Midbrain (tissue), 1 donor: ENCODE measurements around the gene ACAD10.

ENCODE experiments used
- DNase-seq: peaks from one replicate; lab custom pipeline; 2025; lab: John Stamatoyannopoulos, UW

The ACAD10 gene

DNA sequence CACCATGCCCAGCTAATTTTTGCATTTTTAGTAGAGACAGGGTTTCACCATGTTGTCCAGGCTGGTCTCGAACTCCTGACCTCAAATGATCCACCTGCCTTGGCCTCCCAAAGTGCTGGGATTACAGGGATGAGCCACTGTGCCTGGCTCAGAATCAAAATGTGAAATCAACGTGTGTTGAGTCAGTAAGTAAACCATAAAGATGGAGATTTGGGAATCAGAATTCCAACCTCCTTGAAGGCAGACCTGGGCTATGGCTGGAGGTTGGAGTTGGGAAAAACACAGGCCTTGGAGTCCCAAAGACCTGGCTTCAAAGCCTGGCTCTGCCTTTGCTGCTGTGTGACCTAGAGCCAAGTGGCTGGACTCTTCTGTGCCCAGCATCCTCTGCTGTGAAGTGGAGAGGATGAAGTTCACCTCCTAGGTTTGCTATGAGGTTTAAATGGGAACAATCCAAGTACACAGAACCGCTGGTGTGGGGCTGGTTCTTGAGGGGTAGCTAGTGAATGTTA lies 91.0 kb downstream of the ACAD10 start:
- no peak for DNase-seq

DNA sequence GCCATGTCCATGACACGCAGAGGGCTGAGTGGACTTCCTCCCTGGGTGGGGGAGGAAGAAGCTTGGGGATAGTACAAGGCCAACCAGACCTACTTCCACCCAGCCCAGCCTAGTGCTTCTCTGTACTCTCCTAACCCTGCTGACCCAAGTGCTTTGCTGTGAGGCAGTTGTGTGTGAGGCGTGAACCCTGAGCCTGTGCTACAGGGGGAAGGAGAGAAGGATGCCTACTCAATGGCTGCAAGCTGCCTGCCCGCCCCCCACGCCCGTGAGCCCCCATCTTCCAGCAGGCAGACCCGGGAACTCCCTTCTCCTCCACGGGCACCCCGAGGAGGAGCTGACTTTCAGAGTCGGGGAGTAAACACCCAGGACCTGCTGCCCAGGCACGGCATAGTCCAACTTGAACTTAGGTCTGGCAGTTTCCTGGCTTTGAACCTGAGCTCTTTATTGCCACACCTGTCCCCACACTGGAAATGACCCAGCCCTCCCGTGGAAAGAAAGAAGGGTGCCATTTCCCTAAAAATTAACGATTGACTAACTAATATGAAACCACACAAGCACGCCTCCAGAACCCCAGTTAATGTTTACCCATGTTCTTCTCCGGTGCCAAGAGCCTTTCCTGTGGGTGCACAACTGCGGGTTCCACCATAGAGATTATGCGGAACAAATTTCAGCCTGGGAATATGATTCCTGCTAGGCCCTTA lies 91.6 kb downstream of the ACAD10 start:
- DNase-seq: no peak

DNA sequence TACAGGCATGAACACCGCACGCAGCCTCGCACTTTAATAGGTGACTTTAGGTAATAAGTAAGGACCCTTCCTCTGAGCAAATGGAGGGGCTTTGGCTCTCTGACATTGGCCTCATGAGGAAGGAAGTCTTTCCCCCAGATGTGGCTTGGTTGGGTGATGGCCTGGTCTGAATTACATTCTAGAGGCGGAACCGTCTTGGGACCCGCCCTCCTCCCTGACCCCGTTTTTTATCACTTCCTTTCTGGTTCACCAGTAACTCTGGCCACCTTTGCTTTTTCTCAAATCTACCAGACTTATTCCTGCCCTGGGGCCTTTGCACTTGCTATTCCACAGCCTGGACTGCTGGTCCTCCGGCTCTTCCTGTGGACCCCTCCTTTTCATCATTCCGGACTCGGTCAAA lies 94.3 kb downstream of the ACAD10 start:
- DNase-seq: no peak

DNA sequence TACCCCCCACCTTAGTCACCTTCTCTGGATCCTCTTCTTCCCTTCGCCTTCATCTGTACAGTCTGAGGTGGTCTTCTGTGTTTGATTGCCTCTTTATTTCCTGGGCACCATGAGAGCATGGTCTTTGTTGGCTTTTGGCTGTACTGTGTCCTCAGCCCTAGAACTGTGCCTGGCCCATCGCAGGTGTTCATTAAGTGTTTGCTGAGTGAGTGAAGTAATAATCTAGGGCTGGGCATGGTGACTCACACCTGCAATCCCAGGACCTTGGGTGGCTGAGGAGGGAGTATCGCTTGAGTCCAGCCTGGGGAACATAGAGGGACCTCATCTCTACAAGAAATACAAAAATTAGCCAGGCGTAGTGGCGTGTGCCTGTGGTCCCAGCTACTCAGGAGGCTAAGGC lies 94.8 kb downstream of the ACAD10 start:
- DNase-seq: no peak

DNA sequence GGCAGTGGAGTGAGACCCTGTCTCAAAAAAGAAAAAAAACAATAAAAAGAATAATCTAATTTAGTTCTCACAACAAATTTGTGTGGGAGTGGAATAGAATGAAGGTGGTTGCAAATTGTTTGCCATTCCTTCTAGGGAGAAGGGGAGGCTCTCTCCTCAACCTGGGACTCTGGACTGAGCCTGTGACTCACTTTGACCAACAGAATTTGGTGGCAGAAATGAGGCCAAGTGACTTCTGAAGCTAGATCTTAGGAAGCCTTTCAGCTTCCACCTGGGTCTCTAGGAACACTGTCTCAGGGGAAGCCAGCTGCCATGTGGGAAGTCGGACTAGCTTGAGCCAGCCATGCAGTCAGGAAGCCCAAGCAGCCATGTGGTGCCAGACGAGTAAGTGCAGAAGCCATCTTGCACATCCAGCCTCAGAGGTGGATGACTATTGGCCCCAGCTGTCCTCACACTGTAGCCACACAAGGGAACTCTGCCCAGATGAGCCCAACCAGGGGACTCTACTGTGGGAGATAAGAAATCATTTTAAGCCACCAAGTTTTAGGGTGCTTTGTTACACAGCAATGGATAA lies 95.3 kb downstream of the ACAD10 start:
- no peak for DNase-seq

DNA sequence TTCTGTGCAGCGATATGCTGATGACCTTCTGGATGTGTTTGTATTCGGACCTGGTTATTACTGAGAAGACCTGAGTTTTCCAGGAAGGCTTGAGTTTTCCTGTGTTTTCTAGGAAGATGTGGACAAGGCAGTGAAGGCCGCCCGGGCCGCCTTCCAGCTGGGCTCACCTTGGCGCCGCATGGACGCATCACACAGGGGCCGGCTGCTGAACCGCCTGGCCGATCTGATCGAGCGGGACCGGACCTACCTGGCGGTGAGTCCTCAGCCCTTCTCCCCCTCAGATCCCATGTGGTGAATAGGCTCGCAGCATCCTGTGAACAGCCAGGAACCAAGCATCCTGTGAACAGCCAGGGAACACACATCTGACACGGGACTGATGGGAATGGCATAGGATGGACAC lies 97.2 kb downstream of the ACAD10 start:
- DNase-seq: no peak

DNA sequence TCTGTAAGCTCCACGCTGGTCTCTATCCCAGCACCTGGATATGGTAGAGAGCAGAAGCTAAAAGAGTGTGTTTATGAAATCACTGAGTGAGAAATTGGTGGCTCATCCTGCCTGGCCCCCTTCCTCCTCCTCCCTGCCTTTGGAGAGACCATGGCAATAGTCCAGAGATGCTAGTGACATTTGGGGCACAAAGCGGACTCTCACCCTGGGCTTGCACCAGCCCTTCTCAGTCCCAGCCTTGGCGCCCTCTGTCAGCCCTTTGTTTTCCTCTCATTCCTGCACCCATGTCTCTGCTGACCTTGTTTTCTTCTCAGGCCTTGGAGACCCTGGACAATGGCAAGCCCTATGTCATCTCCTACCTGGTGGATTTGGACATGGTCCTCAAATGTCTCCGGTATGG lies 99.1 kb downstream of the ACAD10 start:
- DNase-seq: no peak

DNA sequence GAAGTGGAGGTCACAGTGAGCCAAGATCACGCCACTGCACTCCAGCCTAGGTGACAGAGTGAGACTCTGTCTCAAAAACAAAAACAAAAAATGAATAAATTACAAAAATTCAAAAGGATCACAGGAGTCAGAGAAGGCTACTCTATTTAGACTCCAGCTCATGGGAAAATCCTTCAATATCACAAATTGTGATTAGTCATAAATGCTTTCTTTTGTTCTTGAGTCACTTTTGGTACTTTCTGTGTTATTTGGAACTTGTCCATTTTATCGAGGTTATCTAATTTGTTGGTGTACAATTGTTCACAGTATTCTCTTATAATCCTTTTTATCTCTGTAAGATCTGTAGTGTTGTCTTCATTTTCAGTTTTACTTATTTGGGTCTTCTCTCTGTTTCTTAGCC lies 99.8 kb downstream of the ACAD10 start:
- DNase-seq: no peak

DNA sequence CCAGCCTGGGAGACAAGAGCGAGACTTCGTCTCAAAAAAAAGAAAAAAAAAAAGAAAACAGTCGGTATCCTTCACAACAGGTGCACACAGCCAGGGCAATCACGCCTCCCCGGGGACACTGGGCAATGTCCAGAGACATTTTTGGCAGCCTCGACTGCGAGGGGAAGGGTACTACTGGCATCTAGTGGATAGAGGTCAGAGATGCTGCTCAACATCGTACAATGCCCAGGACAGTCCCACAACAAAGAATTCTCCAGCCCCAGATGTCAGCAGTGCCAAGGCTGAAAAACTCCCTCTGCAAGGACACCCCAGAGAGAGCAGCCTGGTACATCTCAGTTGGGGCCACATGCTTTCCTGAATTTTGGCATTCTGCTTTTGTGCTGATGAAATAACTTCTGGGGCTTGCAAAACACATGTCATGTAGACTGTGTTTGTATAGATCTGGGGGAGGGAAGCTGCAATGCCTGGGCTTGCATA lies 102.4 kb downstream of the ACAD10 start:
- peak; percentile 4 for DNase-seq

DNA sequence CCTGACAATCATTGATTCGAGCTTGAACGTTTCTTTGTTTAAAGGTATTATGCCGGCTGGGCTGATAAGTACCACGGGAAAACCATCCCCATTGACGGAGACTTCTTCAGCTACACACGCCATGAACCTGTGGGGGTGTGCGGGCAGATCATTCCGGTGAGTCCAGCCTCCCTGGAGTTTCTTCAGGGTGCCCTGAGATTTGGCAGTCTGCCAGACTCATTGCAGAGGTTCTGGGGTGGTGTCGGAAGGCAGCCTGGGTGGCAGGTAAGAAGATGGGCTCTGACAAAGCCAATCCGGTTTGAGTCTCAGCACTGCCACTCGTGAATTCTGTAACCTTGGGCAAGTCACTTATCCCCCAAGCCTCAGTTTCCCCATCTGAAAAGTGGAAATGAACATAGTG lies 103.9 kb downstream of the ACAD10 start:
- no peak for DNase-seq

DNA sequence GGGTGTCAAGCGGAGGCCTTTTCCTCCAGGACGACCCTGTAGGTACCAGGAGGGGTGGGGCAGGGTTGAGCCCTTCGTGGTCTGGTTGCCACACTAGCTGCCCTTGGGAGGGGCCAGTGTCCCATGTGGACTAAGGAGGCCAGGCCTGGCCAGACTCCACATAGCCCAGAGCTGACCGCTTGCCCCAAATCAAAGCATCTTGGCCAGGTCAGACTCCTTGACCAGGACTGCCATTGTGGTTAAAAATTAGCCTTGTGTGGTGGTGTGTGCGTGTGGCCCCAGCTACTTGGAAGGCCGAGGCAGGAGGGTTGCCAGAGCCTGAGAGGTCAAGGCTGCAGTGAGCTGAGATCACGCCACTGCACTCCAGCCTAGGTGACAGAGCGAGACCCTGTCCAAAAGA lies 105.7 kb downstream of the ACAD10 start:
- DNase-seq: no peak

DNA sequence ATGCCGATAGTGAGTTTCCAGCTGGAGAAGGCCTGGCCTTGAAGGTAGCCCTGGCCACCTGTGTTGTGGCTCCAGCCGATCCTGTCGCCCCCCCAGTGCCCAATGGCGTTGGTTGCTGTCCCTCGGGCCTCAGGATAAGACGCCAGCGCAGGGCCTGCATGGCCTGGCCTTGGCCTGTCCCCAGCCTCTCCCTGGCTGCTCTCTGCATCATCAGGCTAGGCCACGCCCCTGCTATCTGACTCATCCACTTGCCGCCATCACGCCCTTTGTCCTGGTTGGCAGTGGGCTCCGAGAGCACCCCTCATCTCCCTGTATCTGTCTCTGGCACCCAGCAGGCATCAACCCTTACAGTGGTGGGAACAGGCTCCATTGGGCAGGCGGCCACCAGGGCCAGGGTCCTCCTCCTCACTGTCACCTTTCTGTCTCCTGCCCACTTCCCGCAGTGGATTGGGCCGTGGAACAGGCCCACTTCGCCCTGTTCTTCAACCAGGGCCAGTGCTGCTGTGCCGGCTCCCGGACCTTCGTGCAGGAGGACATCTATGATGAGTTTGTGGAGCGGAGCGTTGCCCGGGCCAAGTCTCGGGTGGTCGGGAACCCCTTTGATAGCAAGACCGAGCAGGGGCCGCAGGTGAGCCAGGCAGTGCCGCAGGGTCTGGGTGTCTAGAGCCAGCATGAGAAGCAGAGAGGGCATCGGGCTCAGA lies 106.5 kb downstream of the ACAD10 start:
- DNase-seq: no peak

DNA sequence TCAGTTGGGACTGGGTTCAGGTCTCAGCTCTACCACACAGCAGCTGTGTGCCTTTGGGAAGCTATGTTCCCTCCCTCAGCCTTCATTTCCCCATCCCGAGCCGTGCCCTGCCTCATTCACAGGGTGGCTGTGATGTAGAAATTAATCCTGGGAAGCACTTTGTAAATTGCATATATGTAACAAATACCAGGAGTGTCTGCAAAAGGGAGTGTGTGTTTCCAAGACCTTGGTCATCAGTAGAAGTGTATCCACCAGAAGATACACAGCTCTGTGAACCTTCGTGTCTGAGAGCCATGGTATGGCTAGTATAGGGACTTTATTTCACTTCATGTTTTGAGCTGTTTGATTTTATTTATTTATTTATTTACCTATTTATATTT lies 107.0 kb downstream of the ACAD10 start:
- no peak for DNase-seq

DNA sequence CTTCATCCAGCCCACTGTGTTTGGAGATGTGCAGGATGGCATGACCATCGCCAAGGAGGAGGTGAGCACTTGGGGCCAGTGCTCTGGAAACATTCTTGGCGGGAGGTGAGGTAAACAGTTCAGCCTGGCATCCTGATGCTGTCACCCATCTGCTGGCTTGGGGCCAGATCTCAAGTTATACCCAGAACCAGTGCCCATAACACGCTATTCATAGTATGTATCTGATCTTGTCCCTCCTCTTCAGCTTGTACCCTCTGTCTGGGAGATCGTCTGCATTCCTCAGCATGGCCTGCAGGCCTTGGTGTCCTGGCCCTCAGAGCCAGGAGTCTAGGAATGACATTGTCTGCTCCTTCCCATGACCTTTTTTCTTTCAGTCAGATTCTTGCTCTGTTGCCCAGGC lies 112.3 kb downstream of the ACAD10 start:
- DNase-seq: no peak

DNA sequence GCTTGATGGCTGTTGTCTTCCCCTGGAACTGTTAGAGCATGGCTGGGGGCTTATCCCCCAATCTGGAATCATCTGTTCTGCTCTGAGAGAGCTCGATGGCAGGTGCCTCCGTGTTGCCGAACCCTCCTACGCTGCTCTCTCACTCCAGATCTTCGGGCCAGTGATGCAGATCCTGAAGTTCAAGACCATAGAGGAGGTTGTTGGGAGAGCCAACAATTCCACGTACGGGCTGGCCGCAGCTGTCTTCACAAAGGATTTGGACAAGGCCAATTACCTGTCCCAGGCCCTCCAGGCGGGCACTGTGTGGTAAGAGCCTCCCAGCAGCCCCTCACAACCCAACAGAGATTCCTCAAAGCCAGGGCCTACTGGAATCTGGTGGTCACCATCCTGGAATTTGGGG lies 113.9 kb downstream of the ACAD10 start:
- DNase-seq: no peak

DNA sequence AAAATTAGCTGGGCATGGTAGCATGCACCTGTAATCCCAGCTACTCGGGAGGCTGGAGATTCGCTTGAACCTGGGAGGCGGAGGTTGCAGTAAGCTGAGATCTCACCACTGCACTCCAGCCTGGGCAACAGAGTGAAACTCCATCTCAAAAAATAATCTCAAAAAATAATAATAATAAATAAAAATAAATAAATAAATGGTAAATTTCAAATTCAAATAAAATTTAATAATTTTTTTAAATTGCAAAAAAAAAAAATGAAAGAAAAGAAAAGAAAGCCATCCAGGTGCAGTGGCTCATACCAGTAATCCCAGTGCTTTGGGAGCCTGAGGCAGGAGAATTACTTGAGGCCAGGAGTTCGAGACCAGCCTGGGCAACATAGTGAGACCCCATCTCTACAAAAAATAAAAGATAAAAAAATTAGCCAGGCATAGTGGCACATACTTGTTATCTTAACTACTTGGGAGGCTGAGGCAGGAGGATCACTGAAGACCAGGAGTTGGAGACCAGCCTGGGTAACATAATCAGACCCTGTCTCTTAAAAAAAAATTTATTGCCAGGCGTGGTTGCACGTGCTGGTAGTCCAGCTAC lies 117.3 kb downstream of the ACAD10 start:
- no peak for DNase-seq

DNA sequence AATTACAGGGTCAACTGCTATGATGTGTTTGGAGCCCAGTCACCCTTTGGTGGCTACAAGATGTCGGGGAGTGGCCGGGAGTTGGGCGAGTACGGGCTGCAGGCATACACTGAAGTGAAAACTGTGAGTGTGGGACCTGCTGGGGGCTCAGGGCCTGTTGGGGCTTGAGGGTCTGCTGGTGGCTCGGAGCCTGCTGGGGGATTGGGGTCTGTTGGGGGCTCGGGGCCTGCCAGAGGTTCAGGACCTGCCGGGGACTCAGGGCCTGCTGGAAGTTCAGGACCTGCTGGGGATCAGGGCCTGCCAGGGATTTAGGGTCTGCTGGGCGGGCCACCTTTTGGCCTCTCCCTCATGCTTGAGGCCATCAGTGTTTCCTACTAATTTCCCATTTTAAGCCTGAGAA lies 118.0 kb downstream of the ACAD10 start:
- no peak for DNase-seq

DNA sequence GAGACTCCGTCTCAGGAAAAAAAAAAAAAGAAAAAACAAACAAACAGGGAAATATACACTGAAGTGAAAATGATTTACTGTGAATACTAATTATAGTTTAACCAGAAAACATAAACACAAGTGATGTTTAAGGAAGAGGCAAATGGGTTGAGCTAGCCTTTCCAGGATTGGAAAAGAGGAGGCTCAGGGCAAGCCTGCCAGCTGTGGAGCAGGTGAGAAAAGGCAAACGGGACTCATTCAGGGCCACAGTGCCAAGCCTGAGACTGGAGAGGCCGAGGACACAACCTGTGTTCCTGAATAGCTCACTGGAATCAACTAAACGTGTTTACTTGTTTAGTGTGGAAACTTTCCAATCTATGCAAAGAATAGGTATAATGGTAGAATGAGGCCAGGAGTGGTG lies 120.5 kb downstream of the ACAD10 start:
- no peak for DNase-seq
